Coronary artery (tissue), 2 donors: ENCODE data around the gene NTNG1.

Source experiments
- DNase-seq: peaks from one replicate; pipeline ENCODE4 v3.0.0-alpha.2; 2017; ENCODE audit warnings: low spot score
- H3K27ac ChIP-seq, 2 donors: fragments of 200-600 bp; sonication (generic); one replicate each; pipeline ENCODE4 v1.5.1; 2016 to 2019
- H3K4me3 ChIP-seq: fragments of 200-600 bp; sonication (generic); 2 replicates; pipeline ENCODE4 v1.5.1; 2016; ENCODE audit warnings: mild to moderate bottlenecking, moderate library complexity
- TF ChIP-seq, protein P1 (sequence below): fragments of 200-600 bp; sonication (generic); IDR thresholded peaks from one replicate; pipeline ENCODE4 v1.5.1; 2019; ENCODE audit warnings: antibody characterized with exemption

NTNG1 gene

DNA sequence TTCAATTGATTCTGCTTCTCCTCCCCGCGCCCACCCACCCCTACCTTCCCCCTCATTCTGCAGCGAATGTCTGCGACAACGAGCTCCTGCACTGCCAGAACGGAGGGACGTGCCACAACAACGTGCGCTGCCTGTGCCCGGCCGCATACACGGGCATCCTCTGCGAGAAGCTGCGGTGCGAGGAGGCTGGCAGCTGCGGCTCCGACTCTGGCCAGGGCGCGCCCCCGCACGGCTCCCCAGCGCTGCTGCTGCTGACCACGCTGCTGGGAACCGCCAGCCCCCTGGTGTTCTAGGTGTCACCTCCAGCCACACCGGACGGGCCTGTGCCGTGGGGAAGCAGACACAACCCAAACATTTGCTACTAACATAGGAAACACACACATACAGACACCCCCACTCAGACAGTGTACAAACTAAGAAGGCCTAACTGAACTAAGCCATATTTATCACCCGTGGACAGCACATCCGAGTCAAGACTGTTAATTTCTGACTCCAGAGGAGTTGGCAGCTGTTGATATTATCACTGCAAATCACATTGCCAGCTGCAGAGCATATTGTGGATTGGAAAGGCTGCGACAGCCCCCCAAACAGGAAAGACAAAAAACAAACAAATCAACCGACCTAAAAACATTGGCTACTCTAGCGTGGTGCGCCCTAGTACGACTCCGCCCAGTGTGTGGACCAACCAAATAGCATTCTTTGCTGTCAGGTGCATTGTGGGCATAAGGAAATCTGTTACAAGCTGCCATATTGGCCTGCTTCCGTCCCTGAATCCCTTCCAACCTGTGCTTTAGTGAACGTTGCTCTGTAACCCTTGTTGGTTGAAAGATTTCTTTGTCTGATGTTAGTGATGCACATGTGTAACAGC is 339.9 kb downstream of the NTNG1 start:
- TF ChIP-seq, protein P1, sequence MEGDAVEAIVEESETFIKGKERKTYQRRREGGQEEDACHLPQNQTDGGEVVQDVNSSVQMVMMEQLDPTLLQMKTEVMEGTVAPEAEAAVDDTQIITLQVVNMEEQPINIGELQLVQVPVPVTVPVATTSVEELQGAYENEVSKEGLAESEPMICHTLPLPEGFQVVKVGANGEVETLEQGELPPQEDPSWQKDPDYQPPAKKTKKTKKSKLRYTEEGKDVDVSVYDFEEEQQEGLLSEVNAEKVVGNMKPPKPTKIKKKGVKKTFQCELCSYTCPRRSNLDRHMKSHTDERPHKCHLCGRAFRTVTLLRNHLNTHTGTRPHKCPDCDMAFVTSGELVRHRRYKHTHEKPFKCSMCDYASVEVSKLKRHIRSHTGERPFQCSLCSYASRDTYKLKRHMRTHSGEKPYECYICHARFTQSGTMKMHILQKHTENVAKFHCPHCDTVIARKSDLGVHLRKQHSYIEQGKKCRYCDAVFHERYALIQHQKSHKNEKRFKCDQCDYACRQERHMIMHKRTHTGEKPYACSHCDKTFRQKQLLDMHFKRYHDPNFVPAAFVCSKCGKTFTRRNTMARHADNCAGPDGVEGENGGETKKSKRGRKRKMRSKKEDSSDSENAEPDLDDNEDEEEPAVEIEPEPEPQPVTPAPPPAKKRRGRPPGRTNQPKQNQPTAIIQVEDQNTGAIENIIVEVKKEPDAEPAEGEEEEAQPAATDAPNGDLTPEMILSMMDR, result no peak
- H3K4me3 ChIP-seq, result no peak overlapping the region
- DNase-seq, result no peak
- H3K27ac ChIP-seq, result no peak overlapping the region

DNA sequence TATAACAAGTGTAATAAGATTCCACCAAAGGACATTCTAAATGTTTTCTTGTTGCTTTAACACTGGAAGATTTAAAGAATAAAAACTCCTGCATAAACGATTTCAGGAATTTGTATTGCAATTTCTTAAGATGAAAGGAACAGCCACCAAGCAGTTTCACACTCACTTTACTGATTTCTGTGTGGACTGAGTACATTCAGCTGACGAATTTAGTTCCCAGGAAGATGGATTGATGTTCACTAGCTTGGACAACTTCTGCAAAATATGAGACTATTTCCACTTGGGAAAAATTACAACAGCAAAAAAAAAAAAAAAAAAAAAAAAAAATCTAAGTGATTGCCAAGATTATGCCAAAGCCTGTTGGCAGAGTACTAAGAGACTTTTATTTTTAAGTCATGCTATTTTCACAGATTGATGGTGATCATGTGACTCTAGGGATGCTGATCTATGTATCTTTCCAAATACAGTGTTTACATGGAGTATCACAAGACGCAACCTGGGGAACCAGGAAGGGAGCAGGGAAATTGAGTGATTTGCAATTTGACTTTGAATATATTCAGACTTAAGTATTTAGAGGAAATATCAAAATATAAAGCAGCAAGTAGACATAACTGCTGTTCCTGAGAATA is 341.0 kb downstream of the NTNG1 start:
- H3K27ac ChIP-seq, result no peak overlapping the region
- no peak overlapping the region for H3K4me3 ChIP-seq
- TF ChIP-seq, protein P1, result no peak
- no peak for DNase-seq

DNA sequence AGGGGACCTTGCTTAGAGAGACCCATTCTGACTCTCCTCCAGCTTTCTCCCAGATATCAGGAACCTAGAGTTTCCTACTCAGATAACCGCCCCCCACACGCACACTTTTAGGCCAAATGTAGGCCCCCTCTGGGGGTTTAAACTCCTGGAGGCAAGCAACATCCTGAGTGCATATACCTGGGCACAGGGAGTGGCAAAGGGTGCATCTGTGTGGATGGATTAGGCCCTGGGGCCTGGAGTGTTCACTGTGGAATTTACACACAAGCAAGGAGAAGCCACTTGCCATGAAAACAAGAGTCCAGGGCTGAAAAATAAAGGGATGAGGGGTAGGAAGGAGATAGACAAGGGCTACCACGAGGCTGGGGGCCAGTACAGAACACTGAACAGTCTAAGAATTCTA is 343.1 kb downstream of the NTNG1 start:
- no peak for DNase-seq
- TF ChIP-seq, protein P1, result no peak
- Histone ChIP-seq H3K27ac (no peak overlapping the region), H3K4me3 (no peak overlapping the region)

DNA sequence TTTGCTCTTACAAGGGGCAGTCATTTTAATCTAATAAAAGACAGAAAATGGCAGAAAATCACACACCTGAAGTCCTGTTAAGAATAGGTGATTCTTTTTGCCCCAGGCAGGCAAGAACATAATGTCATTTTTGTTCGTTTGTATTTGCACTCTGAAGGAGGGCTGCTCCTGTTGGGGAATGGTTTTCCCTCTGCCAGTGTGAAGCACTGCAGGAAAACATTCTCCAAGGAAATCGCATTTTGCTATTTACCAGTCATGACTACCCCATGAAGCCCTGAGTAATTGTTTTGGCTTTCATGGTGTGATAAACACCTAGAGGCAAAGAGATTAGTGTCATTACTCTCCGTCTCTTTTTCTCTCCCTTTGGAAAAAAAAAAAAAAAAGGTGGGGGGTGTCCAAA is 345.5 kb downstream of the NTNG1 start:
- TF ChIP-seq, protein P1, result no peak
- DNase-seq, result no peak
- Histone ChIP-seq H3K27ac (no peak overlapping the region), H3K4me3 (no peak overlapping the region)

DNA sequence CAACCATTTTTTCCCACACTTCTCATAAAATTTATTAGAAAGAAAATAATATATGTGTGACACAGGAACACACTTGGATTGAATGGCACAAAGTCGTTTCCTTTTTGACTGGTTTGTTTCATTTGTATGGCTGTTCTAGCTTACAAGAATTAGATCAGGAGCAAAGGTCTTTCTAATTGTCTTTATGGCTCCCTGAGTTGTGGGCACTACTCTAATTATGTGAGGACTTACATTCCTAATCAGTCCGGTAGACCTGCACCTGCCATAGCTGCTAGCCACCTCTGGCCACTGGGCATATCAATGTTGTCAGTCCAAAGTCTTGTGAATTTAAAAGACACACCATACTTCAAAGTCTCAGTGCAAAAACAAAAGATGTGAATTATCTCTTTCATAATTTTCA is 346.7 kb downstream of the NTNG1 start:
- TF ChIP-seq, protein P1, result no peak
- H3K27ac ChIP-seq, result no peak overlapping the region
- DNase-seq, result no peak
- no peak overlapping the region for H3K4me3 ChIP-seq

DNA sequence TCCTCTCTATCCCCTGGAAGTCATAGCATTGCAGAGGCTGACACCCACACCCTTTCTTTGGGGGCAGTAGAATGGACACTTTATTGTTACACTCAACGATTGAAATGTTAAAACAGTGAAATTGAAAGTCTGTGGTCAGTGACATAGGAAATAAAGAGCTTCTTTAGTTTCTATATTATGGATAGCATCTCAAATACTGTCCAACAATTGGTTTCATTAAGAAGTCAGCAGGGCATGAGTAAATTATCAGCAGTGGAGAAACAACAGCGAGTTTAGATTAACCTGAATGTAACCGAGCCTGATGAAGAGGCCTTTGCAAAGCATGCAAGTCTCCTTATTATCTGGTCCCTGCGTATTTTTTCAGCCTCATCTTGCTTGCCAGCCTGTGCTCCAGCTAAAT is 350.7 kb downstream of the NTNG1 start:
- Histone ChIP-seq H3K4me3 (no peak overlapping the region), H3K27ac (no peak overlapping the region)
- DNase-seq, result no peak
- TF ChIP-seq, protein P1, result no peak
